ENCODE measurements around the gene SYT8.
"Not testable (repeated sequence)": the region's sequence is repeated elsewhere in the genome, so short reads cannot be mapped to it uniquely, and the experiment has no call there.

The SYT8 gene

GRCh38 chr11:1834779-1835670 is at the start of gene SYT8:
SYT8 (plus strand) TSS chr11:1834990; CDS start chr11:1835106, 116 bp downstream.
- DNase-seq, result no peak

- DNase-seq, result no peak
These were observed 48.9 kb upstream of the SYT8 start for GRCh38 chr11:1785749-1786413.

GRCh38 chr11:1786466-1786865 is 48.3 kb upstream of the SYT8 start:
- DNase-seq, result no peak

- DNase-seq, result no peak
These were observed 42.9 kb upstream of the SYT8 start for GRCh38 chr11:1791912-1792311.

GRCh38 chr11:1792461-1792860 is 42.3 kb upstream of the SYT8 start:
- DNase-seq, result no peak

- DNase-seq, result no peak
These were observed 41.7 kb upstream of the SYT8 start for GRCh38 chr11:1793081-1793480.

GRCh38 chr11:1796413-1797011 is 38.3 kb upstream of the SYT8 start:
- no peak for DNase-seq

- DNase-seq, result no peak
These were observed 37.2 kb upstream of the SYT8 start for GRCh38 chr11:1797391-1798125.

GRCh38 chr11:1803246-1803645 is 31.5 kb upstream of the SYT8 start:
- DNase-seq, result no peak

GRCh38 chr11:1803835-1804519 is 30.8 kb upstream of the SYT8 start:
- not testable (repeated sequence) for DNase-seq

- DNase-seq, result no peak
These were observed 29.3 kb upstream of the SYT8 start for GRCh38 chr11:1805525-1805924.

GRCh38 chr11:1807264-1807995 is 27.4 kb upstream of the SYT8 start:
- DNase-seq, result peak; percentile 50

GRCh38 chr11:1810761-1811160 is 24.0 kb upstream of the SYT8 start:
- no peak for DNase-seq

- DNase-seq, result no peak
These were observed 22.5 kb upstream of the SYT8 start for GRCh38 chr11:1812274-1812673.

- no peak for DNase-seq
These were observed 22.0 kb upstream of the SYT8 start for GRCh38 chr11:1812801-1813200.

- not testable (repeated sequence) for DNase-seq
These were observed 21.4 kb upstream of the SYT8 start for GRCh38 chr11:1813356-1813755.

- no peak for DNase-seq
These were observed 20.1 kb upstream of the SYT8 start for GRCh38 chr11:1814691-1815090.

- no peak for DNase-seq
These were observed 19.5 kb upstream of the SYT8 start for GRCh38 chr11:1815311-1815710.

GRCh38 chr11:1815751-1816150 is 19.0 kb upstream of the SYT8 start:
- DNase-seq, result no peak

- DNase-seq, result no peak
These were observed 17.8 kb upstream of the SYT8 start for GRCh38 chr11:1817000-1817399.

- no peak for DNase-seq
These were observed 17.3 kb upstream of the SYT8 start for GRCh38 chr11:1817511-1817910.

GRCh38 chr11:1819074-1819473 is 15.7 kb upstream of the SYT8 start:
- no peak for DNase-seq

All from hematopoietic multipotent progenitor cell treated with erythropoietin and hydrocortisone succinate and interleukin-3 and kit ligand, for 6 days (in vitro differentiated cells).